HT1080 (cell line): Measurements from ENCODE around the gene SLC7A10. TPM values are rescaled to one million over a fixed set of nuclear protein-coding genes. Genes with fewer than 3 reads are reported as not detected.
"Not testable (repeated sequence)": the region's sequence is repeated elsewhere in the genome, so short reads cannot be mapped to it uniquely, and the experiment has no call there.

Experiments used
- DNase-seq: peaks from one replicate; pipeline ENCODE4 v3.0.0-alpha.2; 2015; ENCODE audit warnings: low read depth
- total RNA-seq: library from RNA; depleted of rRNA; stranded (reverse); fragments of >200 nt; shearing (Covaris generic); gene quantifications from 2 replicates; pipeline ENCODE4 v1.2.3, GENCODE V29; 2014

Gene SLC7A10
- total RNA-seq, 1 experiment from 2014 or later: not detected

- DNase-seq: no peak
Measured at GRCh38 chr19:33239223-33239975, 13.7 kb upstream of the SLC7A10 start.

- DNase-seq: no peak
Measured at GRCh38 chr19:33238481-33239149, 13.0 kb upstream of the SLC7A10 start.

- DNase-seq: no peak
Measured at GRCh38 chr19:33236696-33237390, 11.2 kb upstream of the SLC7A10 start.

- DNase-seq: no peak
Measured at GRCh38 chr19:33235996-33236350, 10.3 kb upstream of the SLC7A10 start.

DNA sequence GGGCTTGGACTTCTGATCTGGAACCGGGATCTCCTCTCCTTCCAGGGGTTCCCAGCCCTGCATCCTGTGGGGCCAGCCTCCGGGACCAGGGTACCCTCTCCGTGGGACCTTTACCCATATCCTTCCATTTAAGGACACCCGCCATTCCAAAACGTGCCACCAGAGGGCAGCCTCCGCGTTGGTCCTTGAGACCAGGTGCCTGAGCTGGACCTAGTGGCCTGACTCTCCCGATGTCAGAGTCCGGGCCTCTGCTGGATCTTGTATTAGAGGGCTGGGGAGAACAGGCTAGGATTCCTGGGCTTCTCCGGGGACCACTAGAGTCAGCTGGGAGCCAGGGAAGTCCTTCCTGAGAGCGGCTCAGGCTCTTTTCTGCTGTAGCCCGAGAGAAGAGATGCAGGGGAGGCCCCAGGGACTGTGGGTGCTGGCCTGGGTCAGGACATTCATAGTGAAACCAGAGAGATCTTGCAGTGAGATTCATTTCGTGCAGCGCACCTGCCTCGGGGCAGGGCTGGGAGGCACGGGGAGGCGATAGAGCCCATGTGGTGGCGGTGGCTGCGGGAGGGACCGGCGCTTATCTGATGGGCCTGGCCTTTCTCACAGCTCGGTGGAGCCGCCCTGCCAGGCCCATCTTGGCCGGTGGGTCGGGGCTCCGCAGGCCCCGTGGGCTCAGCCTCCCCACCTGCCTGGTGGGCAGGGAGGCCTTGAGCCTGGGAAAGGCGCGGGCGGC, 9.8 kb upstream of the SLC7A10 start:
- DNase-seq: peak; percentile 36

GRCh38 chr19:33234736-33235135, 9.1 kb upstream of the SLC7A10 start:
- DNase-seq: no peak

- no peak for DNase-seq
Measured at GRCh38 chr19:33234092-33234491, 8.4 kb upstream of the SLC7A10 start.

- DNase-seq: no peak
Measured at GRCh38 chr19:33233056-33233873, 7.6 kb upstream of the SLC7A10 start.

- DNase-seq: no peak
Measured at GRCh38 chr19:33232656-33233055, 7.0 kb upstream of the SLC7A10 start.

DNA sequence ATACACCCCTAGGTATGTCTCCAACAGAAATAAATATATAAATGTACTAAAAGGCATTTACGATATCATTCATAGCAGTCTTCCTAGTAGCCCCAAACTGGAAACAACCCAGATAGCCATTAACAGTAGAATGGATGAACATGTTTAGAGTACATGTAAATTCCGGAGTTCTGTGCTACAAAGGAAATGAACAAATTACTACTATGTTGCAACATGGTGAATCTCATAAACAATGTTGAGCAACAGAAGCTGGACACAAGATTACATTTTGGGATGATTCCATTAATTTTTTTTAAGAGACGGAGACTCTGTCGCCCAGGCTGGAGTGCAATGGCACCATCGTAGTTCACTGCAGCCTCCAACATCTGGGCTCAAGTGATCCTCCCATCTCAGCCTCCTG, 5.9 kb upstream of the SLC7A10 start:
- no peak for DNase-seq

GRCh38 chr19:33229962-33230361, 4.3 kb upstream of the SLC7A10 start:
- no peak for DNase-seq

DNA sequence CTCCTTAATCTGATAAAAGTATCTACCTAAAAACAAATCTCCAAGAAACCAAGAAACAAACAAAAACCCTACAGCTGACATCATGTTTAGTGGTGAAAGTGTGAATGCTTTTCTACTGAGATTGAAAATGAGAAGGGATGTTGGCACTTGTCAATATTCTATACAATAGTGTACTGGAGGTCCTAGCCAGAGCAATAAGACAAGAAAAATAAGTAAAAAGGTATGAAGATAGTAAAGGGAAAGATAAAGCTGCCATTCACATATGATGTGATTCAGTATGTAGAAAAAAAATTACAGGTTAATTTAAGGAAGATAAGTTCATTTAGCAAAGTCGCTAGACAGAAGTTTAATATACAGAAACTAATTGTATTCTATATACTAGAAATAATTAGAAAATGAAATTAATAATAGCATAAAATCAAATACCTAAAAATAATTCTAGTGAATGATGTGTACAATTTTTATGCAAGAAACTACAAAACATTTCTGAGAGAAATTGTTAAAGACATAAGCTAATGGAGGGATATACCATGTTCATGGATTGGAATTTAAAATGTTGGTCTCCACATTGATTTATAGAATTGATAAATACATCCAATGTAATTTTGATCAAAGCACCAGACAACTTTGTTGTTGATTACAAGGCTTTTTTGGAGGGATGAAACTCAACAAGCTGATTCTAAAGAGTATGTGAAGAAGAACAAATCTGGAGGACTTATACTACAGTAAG, 2.4 kb upstream of the SLC7A10 start:
- DNase-seq: no peak

DNA sequence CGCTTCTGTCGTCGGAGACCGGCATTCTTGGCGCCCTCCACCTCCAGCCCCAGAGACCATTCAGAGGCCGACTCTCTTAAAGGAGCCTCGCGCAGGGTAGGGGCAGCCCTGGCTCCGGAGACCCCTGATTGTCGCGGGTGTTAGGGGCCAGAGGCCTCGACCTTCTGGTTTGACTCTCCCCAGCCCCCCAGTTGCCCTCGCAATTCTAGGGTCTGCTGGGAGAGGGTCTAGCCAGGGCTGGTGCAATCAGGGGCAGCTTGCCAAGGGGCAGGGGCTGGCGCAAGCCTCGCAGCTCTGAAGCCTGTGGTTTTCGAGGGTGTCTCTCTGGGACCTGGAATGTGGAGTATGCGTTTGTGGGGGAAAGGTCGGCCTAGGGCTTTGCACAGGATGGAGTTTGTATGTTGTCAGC, 1.6 kb upstream of the SLC7A10 start:
- no peak for DNase-seq

DNA sequence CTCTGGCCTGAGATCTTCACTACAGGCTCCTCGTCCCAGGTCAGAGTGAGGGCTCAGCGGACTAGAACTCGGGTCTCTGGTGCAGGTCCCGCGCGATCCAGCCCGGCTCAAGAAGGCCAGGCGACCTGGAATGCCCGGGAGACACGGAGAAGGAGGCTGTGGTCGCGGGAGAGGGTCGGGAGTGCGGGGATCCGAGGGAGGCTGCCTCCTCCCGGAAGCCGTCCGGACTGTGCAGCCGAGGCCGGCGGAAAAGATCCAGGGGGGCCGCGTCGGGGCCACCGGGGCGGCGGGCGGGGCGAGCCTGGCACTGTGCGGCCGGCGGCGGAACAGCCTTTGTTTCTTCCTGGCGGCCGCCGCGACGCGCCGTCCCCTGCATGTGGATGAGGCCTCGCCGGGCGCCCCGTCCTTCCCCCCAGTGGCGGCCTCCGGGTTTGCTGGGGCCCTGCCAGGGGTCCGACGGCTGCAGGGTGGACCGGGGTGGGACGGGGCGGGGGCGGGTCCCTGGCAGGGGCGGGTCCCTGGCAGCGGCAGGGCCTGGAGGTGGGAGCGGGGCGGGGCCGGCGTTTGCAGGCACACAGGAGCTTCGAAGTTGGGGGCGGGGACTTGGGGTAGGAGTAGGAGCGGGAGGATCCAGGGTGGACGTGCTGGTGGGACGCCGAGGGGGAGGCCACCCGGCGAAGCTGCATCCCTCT, 1.0 kb upstream of the SLC7A10 start:
- no peak for DNase-seq

DNA sequence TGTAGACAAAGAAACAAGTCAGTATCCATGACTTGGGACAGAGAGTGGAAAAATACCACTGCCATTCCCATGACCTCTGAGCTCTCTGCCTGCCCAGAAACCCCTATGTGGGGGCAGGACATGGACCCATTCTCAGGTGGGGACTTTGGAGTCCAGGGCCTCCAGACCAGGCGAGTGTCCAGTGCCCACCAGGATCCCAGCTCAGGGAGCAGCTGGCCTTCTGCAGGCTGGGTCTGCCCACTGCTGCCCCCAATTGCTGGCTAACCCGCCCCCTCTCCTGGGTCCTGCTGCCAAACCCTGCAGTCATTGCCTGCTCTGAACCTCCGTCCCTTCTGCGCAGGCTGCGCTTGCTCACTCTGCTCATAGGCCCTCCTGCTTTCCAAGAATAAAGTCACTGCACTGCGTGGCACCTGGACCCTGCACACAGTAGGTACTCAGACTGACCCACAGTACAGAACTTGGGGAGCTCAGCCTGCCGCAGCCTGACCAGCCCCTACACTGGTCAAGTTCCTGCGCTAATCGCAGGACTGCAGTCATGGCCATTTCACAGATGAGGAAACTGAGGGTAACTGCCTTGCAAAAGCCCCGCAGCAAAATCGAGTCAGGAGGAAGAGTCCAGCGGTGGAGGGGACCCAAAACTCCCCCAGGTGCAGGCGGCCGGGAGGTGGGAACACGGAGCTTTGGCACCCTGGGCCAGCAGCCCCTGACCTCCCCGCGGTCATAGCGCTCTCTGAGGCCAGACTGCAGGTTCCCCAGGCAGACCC, 774 bp downstream of the SLC7A10 start:
- no peak for DNase-seq

GRCh38 chr19:33222255-33222654, 3.4 kb downstream of the SLC7A10 start:
- not testable (repeated sequence) for DNase-seq

- peak; percentile 27 for DNase-seq
Measured at GRCh38 chr19:33221638-33222037, 4.0 kb downstream of the SLC7A10 start.

DNA sequence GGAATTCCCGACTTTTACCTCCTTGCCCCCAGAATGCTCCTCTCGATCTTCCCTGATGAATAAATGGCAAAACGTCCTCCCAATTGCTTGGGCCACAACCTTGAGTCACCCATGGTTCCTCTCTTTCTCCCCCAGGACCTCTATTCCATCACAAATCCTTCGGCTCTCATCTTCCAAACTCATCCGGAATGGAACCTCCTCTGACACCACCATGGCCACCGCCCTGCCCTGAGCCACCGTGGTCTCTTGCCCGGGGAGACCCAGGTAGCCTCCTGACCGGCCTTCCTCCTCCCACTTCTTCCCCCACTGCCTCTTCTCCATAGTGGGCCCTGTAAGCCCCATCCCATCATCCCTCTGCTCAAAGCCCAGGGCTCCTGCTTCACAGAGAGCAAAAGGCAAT, 4.9 kb downstream of the SLC7A10 start:
- DNase-seq: no peak

DNA sequence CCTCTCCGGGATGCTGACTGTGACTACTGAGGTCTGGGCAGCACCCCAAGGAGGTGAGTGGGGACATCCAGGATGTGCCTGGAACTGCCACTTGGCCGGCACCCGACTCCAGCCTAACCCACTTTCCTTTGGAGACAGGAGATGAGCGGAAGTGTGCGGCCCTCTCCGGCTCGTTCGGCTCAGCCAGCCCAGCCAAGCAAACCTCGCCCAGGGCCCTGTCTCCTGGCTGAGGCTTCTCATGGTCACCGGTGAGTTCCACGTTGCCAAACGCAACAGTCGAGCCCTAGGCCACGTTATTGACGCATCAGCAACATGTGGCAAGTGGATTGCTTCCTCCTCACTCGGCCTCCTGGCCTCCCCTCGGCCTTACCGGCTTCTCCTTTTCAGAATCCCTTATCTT, 5.5 kb downstream of the SLC7A10 start:
- DNase-seq: no peak
